Measurements from ENCODE around the gene SMG6. TPM values are rescaled to one million over a fixed set of nuclear protein-coding genes. Genes with fewer than 3 reads are reported as not detected.

The SMG6 gene
- total RNA-seq, 2 experiments from 2014 or later: 39.3 to 39.7 TPM

GRCh38 chr17:2233441-2233947 is 70.1 kb downstream of the SMG6 start:
- Mint-ChIP-seq H3K4me1 (ENCODE audit: low read depth) (peaks cover 19% of the 10 kb centered on the region), H3K9me3 (no peaks in the 10 kb centered on the region), H3K27me3 (no peaks in the 10 kb centered on the region), H3K36me3 (ENCODE audit: low read depth) (peaks cover 69% of the 10 kb centered on the region), H3K4me3 (no peak overlapping the region), H3K27ac (no peak overlapping the region)
- no peak for TF ChIP-seq CTCF (IDR thresholded peaks at IDR 0.05)
- no peaks in the 10 kb centered on the region for H3K27me3 ChIP-seq (ENCODE audit: control insufficient read depth in 1 of 2, insufficient read depth in 2 of 2, low read length in 2 of 2)
- intact Hi-C loops (cut with DNase I, micrococcal nuclease): no loop called here
- no peak for DNase-seq
- no peak overlapping the region for H3K4me3 ChIP-seq (ENCODE audit: low read length)
- ATAC-seq (ENCODE audit: poor library complexity): no peak
- peaks cover 50% of the 10 kb centered on the region for H3K36me3 ChIP-seq (ENCODE audit: insufficient read depth, low read length)
- POLR2A ChIA-PET: no interaction called here
- H3K4me1 ChIP-seq (ENCODE audit: insufficient read depth, low read length): no peaks in the 10 kb centered on the region
- CTCF ChIA-PET: interaction anchor here (1.2 kb wide), 1 partner anchor 11 kb away, joined by 4 read pairs; no protein-coding TSS in a partner anchor
- H3K27ac ChIP-seq (ENCODE audit: low read depth in 1 of 2, low read length in 2 of 2): no peak overlapping the region
- H3K9me3 ChIP-seq (ENCODE audit: control insufficient read depth in 1 of 2, insufficient read depth in 1 of 2, low read length in 2 of 2): no peaks in the 10 kb centered on the region

GRCh38 chr17:2232244-2232638 is 71.3 kb downstream of the SMG6 start:
- Histone ChIP-seq H3K27ac (ENCODE audit: low read depth in 1 of 2, low read length in 2 of 2) (no peak overlapping the region), H3K36me3 (ENCODE audit: insufficient read depth, low read length) (peaks cover 39% of the 10 kb centered on the region), H3K4me3 (ENCODE audit: low read length) (no peak overlapping the region), H3K27me3 (ENCODE audit: control insufficient read depth in 1 of 2, insufficient read depth in 2 of 2, low read length in 2 of 2) (no peaks in the 10 kb centered on the region), H3K9me3 (ENCODE audit: control insufficient read depth in 1 of 2, insufficient read depth in 1 of 2, low read length in 2 of 2) (no peaks in the 10 kb centered on the region), H3K4me1 (ENCODE audit: insufficient read depth, low read length) (no peaks in the 10 kb centered on the region)
- peaks cover 68% of the 10 kb centered on the region for H3K36me3 Mint-ChIP-seq (ENCODE audit: low read depth)
- intact Hi-C loops (cut with DNase I, micrococcal nuclease): no loop called here
- peaks cover 25% of the 10 kb centered on the region for H3K4me1 Mint-ChIP-seq (ENCODE audit: low read depth)
- DNase-seq (no peak), ATAC-seq (ENCODE audit: poor library complexity) (no peak)
- no peak for TF ChIP-seq CTCF (IDR thresholded peaks at IDR 0.05)
- CTCF ChIA-PET: interaction anchor here (0.6 to 1.2 kb wide), 4 partner anchors 13 to 48 kb away, joined by 3 to 4 read pairs (median 3); no protein-coding TSS in a partner anchor
- H3K9me3 Mint-ChIP-seq: no peaks in the 10 kb centered on the region
- no peaks in the 10 kb centered on the region for H3K27me3 Mint-ChIP-seq
- no peak overlapping the region for H3K27ac Mint-ChIP-seq
- POLR2A ChIA-PET: no interaction called here
- no peak overlapping the region for H3K4me3 Mint-ChIP-seq

- DNase-seq (no peak), ATAC-seq (ENCODE audit: poor library complexity) (no peak)
- ChIA-PET CTCF (interaction anchor here (0.9 to 1.1 kb wide), 2 partner anchors 12 to 14 kb away, joined by 3 read pairs; no protein-coding TSS in a partner anchor), POLR2A (no interaction called here)
- peaks cover 28% of the 10 kb centered on the region for H3K4me1 Mint-ChIP-seq (ENCODE audit: low read depth)
- H3K27ac Mint-ChIP-seq: no peak overlapping the region
- intact Hi-C loops (cut with DNase I, micrococcal nuclease): no loop called here
- no peaks in the 10 kb centered on the region for H3K27me3 ChIP-seq (ENCODE audit: control insufficient read depth in 1 of 2, insufficient read depth in 2 of 2, low read length in 2 of 2)
- no peaks in the 10 kb centered on the region for H3K4me1 ChIP-seq (ENCODE audit: insufficient read depth, low read length)
- H3K27me3 Mint-ChIP-seq: no peaks in the 10 kb centered on the region
- H3K9me3 Mint-ChIP-seq: no peaks in the 10 kb centered on the region
- no peak overlapping the region for H3K27ac ChIP-seq (ENCODE audit: low read depth in 1 of 2, low read length in 2 of 2)
- peaks cover 64% of the 10 kb centered on the region for H3K36me3 Mint-ChIP-seq (ENCODE audit: low read depth)
- H3K36me3 ChIP-seq (ENCODE audit: insufficient read depth, low read length): peaks cover 36% of the 10 kb centered on the region
- no peaks in the 10 kb centered on the region for H3K9me3 ChIP-seq (ENCODE audit: control insufficient read depth in 1 of 2, insufficient read depth in 1 of 2, low read length in 2 of 2)
- H3K4me3 ChIP-seq (ENCODE audit: low read length): no peak overlapping the region
- no peak for TF ChIP-seq CTCF (IDR thresholded peaks at IDR 0.05)
- no peak overlapping the region for H3K4me3 Mint-ChIP-seq
Observed at GRCh38 chr17:2230877-2231276, 72.7 kb downstream of the SMG6 start.

Data from CD4-positive, alpha-beta T cell (primary cell).